OCI-LY1 (cell line): ENCODE data around the gene SH3D19.

Experiments used
- CTCF ChIP-seq: fragments of 200-600 bp; sonication (generic), shearing (Covaris generic); IDR thresholded peaks from 2 replicates; pipeline ENCODE4 v1.5.1; 2017; ENCODE audit warnings: mild to moderate bottlenecking, antibody characterized with exemption, low read length, moderate library complexity, mixed read lengths
- EZH2 ChIP-seq: fragments of 200-600 bp; sonication (generic), shearing (Covaris generic); IDR thresholded peaks from 2 replicates; pipeline ENCODE4 v1.8.0; 2017; ENCODE audit warnings: borderline replicate concordance, mixed run types, mild to moderate bottlenecking, antibody characterized with exemption, low read length, moderate library complexity, mixed read lengths

DNA sequence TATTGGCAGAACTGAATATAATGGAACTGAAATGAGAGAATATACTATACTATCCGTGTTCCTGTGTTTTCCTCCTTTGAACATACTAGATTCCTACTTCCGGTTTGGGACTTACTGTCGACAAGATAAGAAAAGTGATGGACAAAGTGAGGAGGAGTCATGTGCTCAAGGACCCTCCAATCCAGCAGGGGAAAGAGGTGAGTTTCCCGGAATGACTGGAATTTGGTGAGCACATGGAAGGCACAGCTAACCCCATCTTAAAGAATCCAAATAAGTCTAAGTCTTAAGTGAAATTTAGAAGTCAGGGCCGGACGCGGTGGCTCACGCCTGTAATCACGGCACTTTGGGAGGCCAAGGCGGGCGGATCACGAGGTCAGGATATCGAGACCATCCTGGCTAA, 36.6 kb upstream of the SH3D19 start:
- TF ChIP-seq CTCF (no peak), EZH2 (no peak)
